ENCODE results near the gene MFAP5.

GRCh38 chr12:8648576-8649205 is 13.9 kb downstream of the MFAP5 start:
- TF ChIP-seq SREBF2 (IDR thresholded peaks at IDR 0.05; ENCODE audit: low read length) (no peak), CTCF (IDR thresholded peaks at IDR 0.05 in 2 of 3, conservative IDR thresholded peaks at IDR 0.05 in 1 of 3; ENCODE audit: control insufficient read depth in 2 of 3, extremely low read depth in 1 of 3, insufficient read depth in 1 of 3, low read depth in 3 of 3, low read length in 3 of 3) (no peak), CBX3 (IDR thresholded peaks at IDR 0.05; ENCODE audit: borderline replicate concordance, low read depth) (no peak), GABPA (IDR thresholded peaks at IDR 0.05; ENCODE audit: low read depth) (peak; percentile 74), MAX (IDR thresholded peaks at IDR 0.05; ENCODE audit: low read depth, low read length) (peak; percentile 44; the same call in 1 of the 2 replicates), HDGF (IDR thresholded peaks at IDR 0.05) (no peak; the same call in 1 of the 2 replicates), SP1 (IDR thresholded peaks at IDR 0.05; ENCODE audit: low read depth, low read length) (peak; percentile 82), SUZ12 (IDR thresholded peaks at IDR 0.05; ENCODE audit: unreplicated experiment) (no peak), YY1 (IDR thresholded peaks at IDR 0.05; ENCODE audit: low read depth, low read length) (peak; percentile 66), TBL1XR1 (IDR thresholded peaks at IDR 0.05; ENCODE audit: low read depth, low read length) (peak; percentile 99), TCF3 (IDR thresholded peaks at IDR 0.05; ENCODE audit: borderline replicate concordance, insufficient read depth, low read depth, low read length) (peak; percentile 99)
